Brain microvascular endothelial cell (primary cell): ENCODE measurements around the gene CERS6.

ENCODE experiments used
- DNase-seq: peaks from one replicate; pipeline ENCODE4 v3.0.0-alpha.2; 2020
- H3K27ac ChIP-seq: fragments of 250-450 bp; sonication (Bioruptor Pico); 2 replicates; pipeline ENCODE4 v1.5.1; 2020; ENCODE audit warnings: mild to moderate bottlenecking, moderate library complexity
- H3K27me3 ChIP-seq: fragments of 250-450 bp; sonication (Bioruptor Pico); replicated peaks from 2 replicates; pipeline ENCODE4 v1.5.1; 2020; ENCODE audit warnings: mild to moderate bottlenecking
- H3K36me3 ChIP-seq: fragments of 250-450 bp; sonication (Bioruptor Pico); replicated peaks from 2 replicates; pipeline ENCODE4 v1.5.1; 2020; ENCODE audit warnings: mild to moderate bottlenecking
- H3K4me3 ChIP-seq: 2 replicates; pipeline ENCODE4 v1.5.1; 2011; ENCODE audit warnings: low read depth, mild to moderate bottlenecking, control low read depth, low read length, moderate library complexity
- in situ Hi-C: cut with HindIII; loops from 2 replicates; pipeline ENCODE4 v1.10.0; 2017; ENCODE audit warnings: low sequenced_read_pairs, low pct_ligation_motif_present
- TF ChIP-seq, protein P1 (sequence below): IDR thresholded peaks from 2 replicates; pipeline ENCODE4 v1.5.1; 2011; ENCODE audit warnings: low read depth, mild to moderate bottlenecking, moderate library complexity, low read length, control low read depth, inconsistent platforms; ENCODE audit errors: missing control alignments

The CERS6 gene

DNA sequence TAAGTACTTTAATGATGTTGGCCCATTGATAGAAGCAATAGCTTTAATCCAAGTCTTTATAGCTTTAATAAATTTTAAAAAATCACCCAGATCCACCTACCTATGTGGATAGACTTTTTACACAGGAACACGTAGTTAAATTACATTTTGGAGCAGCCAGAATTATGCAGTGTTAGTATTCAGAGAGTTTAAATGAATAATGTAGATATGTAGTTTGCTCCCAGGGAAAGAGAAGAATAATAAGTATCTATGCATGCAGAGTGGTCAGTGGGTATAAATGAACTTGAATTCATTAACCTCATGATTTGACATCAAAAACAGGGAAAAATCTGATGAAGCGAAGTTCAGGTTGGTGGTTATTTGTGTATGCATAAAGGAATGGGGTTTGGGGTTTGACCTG, 146.3 kb downstream of the CERS6 start:
- H3K27ac ChIP-seq, result no peak overlapping the region
- no peaks in the 10 kb centered on the region for H3K27me3 ChIP-seq
- in situ Hi-C loops, result no loop called here
- no peak overlapping the region for H3K4me3 ChIP-seq
- no peak for DNase-seq
- TF ChIP-seq, protein P1, sequence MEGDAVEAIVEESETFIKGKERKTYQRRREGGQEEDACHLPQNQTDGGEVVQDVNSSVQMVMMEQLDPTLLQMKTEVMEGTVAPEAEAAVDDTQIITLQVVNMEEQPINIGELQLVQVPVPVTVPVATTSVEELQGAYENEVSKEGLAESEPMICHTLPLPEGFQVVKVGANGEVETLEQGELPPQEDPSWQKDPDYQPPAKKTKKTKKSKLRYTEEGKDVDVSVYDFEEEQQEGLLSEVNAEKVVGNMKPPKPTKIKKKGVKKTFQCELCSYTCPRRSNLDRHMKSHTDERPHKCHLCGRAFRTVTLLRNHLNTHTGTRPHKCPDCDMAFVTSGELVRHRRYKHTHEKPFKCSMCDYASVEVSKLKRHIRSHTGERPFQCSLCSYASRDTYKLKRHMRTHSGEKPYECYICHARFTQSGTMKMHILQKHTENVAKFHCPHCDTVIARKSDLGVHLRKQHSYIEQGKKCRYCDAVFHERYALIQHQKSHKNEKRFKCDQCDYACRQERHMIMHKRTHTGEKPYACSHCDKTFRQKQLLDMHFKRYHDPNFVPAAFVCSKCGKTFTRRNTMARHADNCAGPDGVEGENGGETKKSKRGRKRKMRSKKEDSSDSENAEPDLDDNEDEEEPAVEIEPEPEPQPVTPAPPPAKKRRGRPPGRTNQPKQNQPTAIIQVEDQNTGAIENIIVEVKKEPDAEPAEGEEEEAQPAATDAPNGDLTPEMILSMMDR, result no peak
- no peaks in the 10 kb centered on the region for H3K36me3 ChIP-seq

- TF ChIP-seq, protein P1, result no peak
- in situ Hi-C loops, result no loop called here
- Histone ChIP-seq H3K27me3 (no peaks in the 10 kb centered on the region), H3K4me3 (no peak overlapping the region), H3K36me3 (no peaks in the 10 kb centered on the region), H3K27ac (no peak overlapping the region)
- no peak for DNase-seq
Observed at GRCh38 chr2:168602846-168603401, 146.9 kb downstream of the CERS6 start.

GRCh38 chr2:168603439-168603961, 147.4 kb downstream of the CERS6 start:
- no peaks in the 10 kb centered on the region for H3K27me3 ChIP-seq
- H3K27ac ChIP-seq, result no peak overlapping the region
- peak; percentile 13 for DNase-seq
- H3K4me3 ChIP-seq, result no peak overlapping the region
- in situ Hi-C loops, result no loop called here
- TF ChIP-seq, protein P1, result no peak
- no peaks in the 10 kb centered on the region for H3K36me3 ChIP-seq

- no peak overlapping the region for H3K27ac ChIP-seq
- H3K36me3 ChIP-seq, result no peaks in the 10 kb centered on the region
- no peak overlapping the region for H3K4me3 ChIP-seq
- TF ChIP-seq, protein P1, result no peak
- in situ Hi-C loops, result no loop called here
- no peak for DNase-seq
- H3K27me3 ChIP-seq, result no peaks in the 10 kb centered on the region
Observed at GRCh38 chr2:168604252-168604651, 148.2 kb downstream of the CERS6 start.

DNA sequence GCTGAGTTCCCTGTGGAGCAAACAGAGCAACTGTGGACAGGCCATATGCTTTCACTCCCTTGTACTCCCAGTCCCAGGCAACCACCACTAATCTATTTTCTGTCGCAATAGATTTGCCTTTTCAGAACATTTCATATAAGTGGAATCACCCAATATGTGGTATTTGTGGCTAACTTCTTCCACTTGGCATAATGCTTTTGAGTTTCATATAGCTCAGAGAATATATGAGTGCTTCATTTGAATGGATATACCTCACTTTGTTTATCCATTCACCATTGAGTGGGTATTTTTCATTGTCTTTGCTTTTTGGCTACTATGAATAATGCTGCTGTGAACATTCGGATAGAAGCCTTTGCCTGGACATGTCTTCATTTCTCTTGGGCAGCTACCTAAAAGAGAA, 151.9 kb downstream of the CERS6 start:
- no peak overlapping the region for H3K27ac ChIP-seq
- TF ChIP-seq, protein P1, result no peak
- no peak overlapping the region for H3K4me3 ChIP-seq
- no peaks in the 10 kb centered on the region for H3K36me3 ChIP-seq
- DNase-seq, result peak; percentile 10
- in situ Hi-C loops, result no loop called here
- H3K27me3 ChIP-seq, result no peaks in the 10 kb centered on the region

GRCh38 chr2:168608796-168609195, 152.7 kb downstream of the CERS6 start:
- TF ChIP-seq, protein P1, result no peak
- no peak overlapping the region for H3K27ac ChIP-seq
- no peak for DNase-seq

More at GRCh38 chr2:168608796-168609195, 152.7 kb downstream of the CERS6 start:
- no peaks in the 10 kb centered on the region for H3K27me3 ChIP-seq
- no peak overlapping the region for H3K4me3 ChIP-seq
- in situ Hi-C loops, result no loop called here
- no peaks in the 10 kb centered on the region for H3K36me3 ChIP-seq
